ENCODE results near the gene ARHGAP21. TPM values are rescaled to one million over a fixed set of nuclear protein-coding genes. Genes with fewer than 3 reads are reported as not detected.

The ARHGAP21 gene
- total RNA-seq, 1 experiment from 2014 or later, result 59.4 TPM

DNA sequence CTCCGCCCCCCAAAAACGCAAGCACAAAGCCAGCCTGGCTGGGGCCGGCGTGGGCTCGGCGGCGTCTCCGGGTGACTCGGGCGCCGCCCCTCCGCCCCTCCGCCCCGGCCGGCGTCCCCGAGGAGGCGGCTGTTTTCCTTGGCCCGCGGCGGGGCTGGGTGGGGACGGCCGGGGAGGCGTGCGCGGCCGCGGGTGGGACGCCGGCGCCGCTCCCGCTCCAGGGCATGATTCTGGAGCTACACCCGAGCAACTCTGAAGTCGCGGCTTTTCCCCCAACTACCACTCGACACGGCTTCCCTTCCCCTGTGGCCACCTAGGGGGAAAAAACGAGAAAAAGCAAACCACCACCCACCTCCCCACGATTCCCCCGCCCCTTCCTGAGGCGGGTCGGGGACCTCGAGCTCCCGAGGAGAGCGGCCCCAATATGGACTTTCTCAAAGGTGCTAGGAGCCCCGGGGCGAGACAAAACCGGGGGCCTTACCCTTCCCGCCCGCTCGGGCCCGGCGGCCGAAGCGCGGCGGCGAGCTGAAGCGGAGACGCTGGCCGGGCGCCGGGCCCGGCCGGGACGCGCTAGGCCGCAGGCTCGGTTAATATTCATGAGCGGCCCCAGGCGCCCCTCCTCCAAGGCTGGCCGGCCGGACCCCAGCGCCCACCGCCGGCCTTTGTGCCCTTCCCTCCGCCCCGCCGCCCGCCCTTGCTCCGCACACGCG, 856 bp downstream of the ARHGAP21 start:
- peaks cover 0 to 2% of the 10 kb centered on the region in 2 experiments; a peak in 2 of 5 replicates for H3K9me3 Mint-ChIP-seq
- peak overlapping the region; percentile 50 for H3K9ac ChIP-seq (ENCODE audit: extremely low read depth, insufficient read length, low read length)
- peaks cover 4% of the 10 kb centered on the region; the same call in 1 of the 2 replicates for H3K79me2 ChIP-seq (ENCODE audit: insufficient read depth, low read length)
- H3K36me3 Mint-ChIP-seq (ENCODE audit: insufficient read depth in 1 of 3, low read depth in 3 of 3), result no peaks in the 10 kb centered on the region; a peak in 2 of 7 replicates
- peak overlapping the region; percentile 88 for H3K4me2 ChIP-seq (ENCODE audit: insufficient read depth, insufficient read length, low read length)
- peak overlapping the region; percentile 83 to 94 for H3K4me3 Mint-ChIP-seq
- no peak overlapping the region for H3K4ac ChIP-seq (ENCODE audit: low read depth, low read length)
- H3K79me1 ChIP-seq (ENCODE audit: insufficient read depth, low read depth, low read length, poor library complexity, severe bottlenecking), result no peaks in the 10 kb centered on the region
- no peak overlapping the region for H2BK15ac ChIP-seq (ENCODE audit: low read depth, low read length)
- H2BK5ac ChIP-seq (ENCODE audit: insufficient read length, low read length), result no peak overlapping the region
- no peak overlapping the region for H2BK20ac ChIP-seq (ENCODE audit: low read depth, low read length, poor library complexity, severe bottlenecking)
- H3K9me3 ChIP-seq (ENCODE audit: control insufficient read depth, low read depth, low read length), result no peaks in the 10 kb centered on the region
- H3K4me1 ChIP-seq (ENCODE audit: insufficient read depth, low read length), result peaks cover 8% of the 10 kb centered on the region
- H3T11ph ChIP-seq (ENCODE audit: low read length), result no peak overlapping the region
- H2BK12ac ChIP-seq (ENCODE audit: insufficient read length, low read depth, low read length), result no peak overlapping the region
- H3K27me3 ChIP-seq (ENCODE audit: insufficient read depth, low read length), result peaks cover 10% of the 10 kb centered on the region; the same call in 1 of the 2 replicates
- peaks cover 31 to 37% of the 10 kb centered on the region in 2 experiments for H3K4me1 Mint-ChIP-seq
- no peak overlapping the region for H4K5ac ChIP-seq (ENCODE audit: insufficient read length, low read depth, low read length)
- peaks cover 31% of the 10 kb centered on the region for H3K23me2 ChIP-seq (ENCODE audit: insufficient read length, low read depth, low read length, poor library complexity, severe bottlenecking)
- TF ChIP-seq, protein P1, sequence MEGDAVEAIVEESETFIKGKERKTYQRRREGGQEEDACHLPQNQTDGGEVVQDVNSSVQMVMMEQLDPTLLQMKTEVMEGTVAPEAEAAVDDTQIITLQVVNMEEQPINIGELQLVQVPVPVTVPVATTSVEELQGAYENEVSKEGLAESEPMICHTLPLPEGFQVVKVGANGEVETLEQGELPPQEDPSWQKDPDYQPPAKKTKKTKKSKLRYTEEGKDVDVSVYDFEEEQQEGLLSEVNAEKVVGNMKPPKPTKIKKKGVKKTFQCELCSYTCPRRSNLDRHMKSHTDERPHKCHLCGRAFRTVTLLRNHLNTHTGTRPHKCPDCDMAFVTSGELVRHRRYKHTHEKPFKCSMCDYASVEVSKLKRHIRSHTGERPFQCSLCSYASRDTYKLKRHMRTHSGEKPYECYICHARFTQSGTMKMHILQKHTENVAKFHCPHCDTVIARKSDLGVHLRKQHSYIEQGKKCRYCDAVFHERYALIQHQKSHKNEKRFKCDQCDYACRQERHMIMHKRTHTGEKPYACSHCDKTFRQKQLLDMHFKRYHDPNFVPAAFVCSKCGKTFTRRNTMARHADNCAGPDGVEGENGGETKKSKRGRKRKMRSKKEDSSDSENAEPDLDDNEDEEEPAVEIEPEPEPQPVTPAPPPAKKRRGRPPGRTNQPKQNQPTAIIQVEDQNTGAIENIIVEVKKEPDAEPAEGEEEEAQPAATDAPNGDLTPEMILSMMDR (conservative IDR thresholded peaks at IDR 0.05), result no peak
- H2BK120ac ChIP-seq (ENCODE audit: low read depth, low read length, poor library complexity, severe bottlenecking), result no peak overlapping the region
- no peak overlapping the region for H3K18ac ChIP-seq (ENCODE audit: insufficient read length, low read depth, low read length)
- WGBS (ENCODE audit: extremely low coverage, insufficient read length, low lambda C conversion rate), result no CpG with 5 or more reads among the region's 84 CpGs
- DNase-seq, result peak; percentile 48
- peak overlapping the region in 1 of 3 experiments; percentile 82; a peak in 2 of 7 replicates for H3K27ac Mint-ChIP-seq
- no peak overlapping the region for H4K91ac ChIP-seq (ENCODE audit: insufficient read length, low read depth, low read length)
- H3K27ac ChIP-seq (ENCODE audit: insufficient read length, low read depth, low read length), result no peak overlapping the region
- no peak overlapping the region for H2AFZ ChIP-seq (ENCODE audit: low read length)
- peak overlapping the region; percentile 51; the same call in 1 of the 2 replicates for H3K14ac ChIP-seq (ENCODE audit: insufficient read depth, low read length)
- peaks cover 17% of the 10 kb centered on the region for H3K27me3 Mint-ChIP-seq (ENCODE audit: low read depth)
- no peak overlapping the region for H4K8ac ChIP-seq (replicated peaks; ENCODE audit: insufficient read length, low read depth, low read length)
- no peak overlapping the region for H3K56ac ChIP-seq (ENCODE audit: insufficient read length, low read depth, low read length)
- H3K23ac ChIP-seq (ENCODE audit: insufficient read length, low read depth, low read length), result no peak overlapping the region
- no peaks in the 10 kb centered on the region for H4K20me1 ChIP-seq (ENCODE audit: control insufficient read depth, insufficient read depth, insufficient read length)
- no peak overlapping the region for H2AK5ac ChIP-seq (ENCODE audit: insufficient read length, low read length)

All from H9 (cell line).